H1 (cell line): ENCODE data around the gene GDPGP1. TPM values are rescaled to one million over a fixed set of nuclear protein-coding genes. Genes with fewer than 3 reads are reported as not detected.
"Not testable (repeated sequence)": the region's sequence is repeated elsewhere in the genome, so short reads cannot be mapped to it uniquely, and the experiment has no call there.

Experiments used
- CTCF ChIA-PET: fragments of 300-600 bp; sonication (Branson Sonifier 250); formaldehyde crosslinking; loops from one replicate; lab custom pipeline; 2021; ENCODE audit not compliant: partially characterized antibody; lab: Charles Lee
- POLR2A ChIA-PET: fragments of 300-600 bp; sonication (Branson Sonifier 250); formaldehyde crosslinking; loops from one replicate; lab custom pipeline; 2021; ENCODE audit warnings: inconsistent platforms; ENCODE audit not compliant: partially characterized antibody; lab: Charles Lee
- DNase-seq, 2 experiments: peaks; one replicate each; pipeline versions ENCODE4 v3.0.0 to v3.0.0-alpha.2; 2010 to 2022; ENCODE audit warnings: low spot score in 2 of 2, low read depth in 1 of 2, mixed read lengths in 1 of 2
- FAIRE-seq: peaks from 2 replicates; lab custom pipeline; 2011; peaks lifted over from hg19 to GRCh38; lab: Jason Lieb, UNC
- H2AFZ ChIP-seq: 2 replicates; pipeline ENCODE4 v1.8.1; 2012; ENCODE audit warnings: low read length, inconsistent platforms
- H2AK5ac ChIP-seq: 2 replicates; pipeline ENCODE4 v1.6.1; 2013; ENCODE audit warnings: low read depth, low read length
- H2BK120ac ChIP-seq: replicated peaks from 2 replicates; pipeline ENCODE3; 2013; ENCODE audit warnings: low read depth, low read length, inconsistent platforms
- H2BK12ac ChIP-seq: 2 replicates; pipeline ENCODE4 v1.6.1; 2013; ENCODE audit warnings: low read depth, low read length
- H2BK15ac ChIP-seq: 2 replicates; pipeline ENCODE4 v1.6.1; 2013; ENCODE audit warnings: low read length
- H2BK20ac ChIP-seq: 2 replicates; pipeline ENCODE4 v1.6.1; 2013; ENCODE audit warnings: low read length
- H2BK5ac ChIP-seq: 2 replicates; pipeline ENCODE4 v1.6.1; 2013; ENCODE audit warnings: low read depth, low read length
- H3K14ac ChIP-seq: 2 replicates; pipeline ENCODE4 v1.6.1; 2013; ENCODE audit warnings: inconsistent platforms; ENCODE audit not compliant: insufficient read length
- H3K18ac ChIP-seq: 2 replicates; pipeline ENCODE4 v1.6.1; 2013; ENCODE audit warnings: low read length; ENCODE audit errors: extremely low read depth
- H3K23ac ChIP-seq: 2 replicates; pipeline ENCODE4 v1.6.1; 2013; ENCODE audit warnings: inconsistent platforms; ENCODE audit not compliant: insufficient read length
- H3K23me2 ChIP-seq: 2 replicates; pipeline ENCODE4 v1.6.1; 2013; ENCODE audit warnings: low read depth, low read length
- H3K27ac ChIP-seq: 2 replicates; pipeline ENCODE4 v1.6.1; 2011; ENCODE audit warnings: low read depth, low read length, inconsistent platforms
- H3K27me3 ChIP-seq, 4 experiments: replicated peaks in 1 of 4; 1 replicate in 1 of 4; 2 replicates in 3 of 4; pipeline versions ENCODE4 v1.6.1 to v1.8.1; 2011 to 2013; ENCODE audit warnings: low read length in 3 of 4, mild to moderate bottlenecking in 3 of 4, inconsistent platforms in 2 of 4, mixed read lengths in 2 of 4, moderate library complexity in 1 of 4; ENCODE audit not compliant: control insufficient read depth in 3 of 4, insufficient read depth in 3 of 4; ENCODE audit errors: extremely low read depth in 1 of 4
- H3K36me3 ChIP-seq, 4 experiments: 2 replicates each; pipeline versions ENCODE4 v1.6.1 to v1.8.1; 2011 to 2013; ENCODE audit warnings: mild to moderate bottlenecking in 4 of 4, low read length in 3 of 4, moderate library complexity in 2 of 4, control low read depth in 1 of 4, inconsistent platforms in 1 of 4; ENCODE audit not compliant: insufficient read depth in 4 of 4, control insufficient read depth in 2 of 4
- H3K4ac ChIP-seq: replicated peaks from 2 replicates; pipeline ENCODE3; 2013; ENCODE audit warnings: low read length, low read depth, mixed read lengths, inconsistent platforms; ENCODE audit not compliant: insufficient read length
- H3K4me1 ChIP-seq, 4 experiments: replicated peaks in 1 of 4; 1 replicate in 1 of 4; 2 replicates in 3 of 4; pipeline versions ENCODE4 v1.6.1 to v1.8.1; 2011 to 2013; ENCODE audit warnings: low read length in 3 of 4, inconsistent platforms in 2 of 4, mixed read lengths in 1 of 4; ENCODE audit not compliant: insufficient read depth in 4 of 4, control insufficient read depth in 3 of 4
- H3K4me2 ChIP-seq, 2 experiments: 2 replicates each; pipeline versions ENCODE4 v1.6.1 to v1.8.1; 2011 to 2013; ENCODE audit warnings: low read depth in 2 of 2, low read length in 2 of 2, control low read depth in 1 of 2, inconsistent platforms in 1 of 2, mild to moderate bottlenecking in 1 of 2; ENCODE audit not compliant: insufficient read depth in 1 of 2
- H3K4me3 ChIP-seq, 4 experiments: fragments of 200-600, 300-600 bp in 1 of 4; sonication (generic), shearing (Covaris generic), sonication (Bioruptor Twin) in 1 of 4; 2 replicates each; pipeline versions ENCODE4 v1.5.1 to v1.8.1; 2011 to 2016; ENCODE audit warnings: low read length in 4 of 4, low read depth in 3 of 4, control low read depth in 2 of 4, inconsistent platforms in 2 of 4, mild to moderate bottlenecking in 2 of 4, mixed read lengths in 1 of 4, moderate library complexity in 1 of 4; ENCODE audit not compliant: insufficient read depth in 2 of 4; ENCODE audit errors: extremely low read depth in 1 of 4
- H3K56ac ChIP-seq: replicated peaks from 2 replicates; pipeline ENCODE3; 2013; ENCODE audit warnings: low read depth, mild to moderate bottlenecking, mixed read lengths, low read length, inconsistent platforms; ENCODE audit not compliant: insufficient read length
- H3K79me1 ChIP-seq: 2 replicates; pipeline ENCODE4 v1.6.1; 2013; ENCODE audit warnings: low read depth, low read length, control low read depth
- H3K79me2 ChIP-seq, 2 experiments: 2 replicates each; pipeline versions ENCODE4 v1.6.1 to v1.8.1; 2012 to 2013; ENCODE audit warnings: low read length in 2 of 2, mild to moderate bottlenecking in 2 of 2, inconsistent platforms in 1 of 2; ENCODE audit not compliant: insufficient read depth in 2 of 2, control insufficient read depth in 1 of 2
- H3K9ac ChIP-seq, 4 experiments: replicated peaks in 1 of 4; 1 replicate in 1 of 4; 2 replicates in 3 of 4; pipeline versions ENCODE4 v1.6.1 to v1.8.1; 2011 to 2013; ENCODE audit warnings: low read depth in 3 of 4, low read length in 3 of 4, control low read depth in 2 of 4, mild to moderate bottlenecking in 2 of 4, moderate library complexity in 2 of 4, inconsistent platforms in 1 of 4; ENCODE audit errors: extremely low read depth in 1 of 4
- H3K9me3 ChIP-seq, 2 experiments: 2 replicates each; pipeline versions ENCODE4 v1.6.1 to v1.8.1; 2012 to 2013; ENCODE audit warnings: mild to moderate bottlenecking in 2 of 2, moderate library complexity in 2 of 2, control low read depth in 1 of 2, inconsistent platforms in 1 of 2, low read depth in 1 of 2, low read length in 1 of 2, mixed read lengths in 1 of 2; ENCODE audit not compliant: insufficient read depth in 2 of 2
- H4K20me1 ChIP-seq, 2 experiments: replicated peaks in 1 of 2; 2 replicates each; pipeline versions ENCODE3 to v1.8.1; 2011 to 2013; ENCODE audit warnings: inconsistent platforms in 2 of 2, low read length in 2 of 2, mild to moderate bottlenecking in 1 of 2; ENCODE audit not compliant: insufficient read depth in 2 of 2, control insufficient read depth in 1 of 2
- H4K5ac ChIP-seq: 2 replicates; pipeline ENCODE4 v1.6.1; 2013; ENCODE audit warnings: low read length, low read depth, mixed read lengths, inconsistent platforms; ENCODE audit not compliant: insufficient read length
- H4K8ac ChIP-seq: 2 replicates; pipeline ENCODE4 v1.8.0; 2013; ENCODE audit warnings: mild to moderate bottlenecking, moderate library complexity, low read length, inconsistent platforms; ENCODE audit not compliant: insufficient read depth; ENCODE audit errors: extremely low read depth
- H4K91ac ChIP-seq: replicated peaks from 2 replicates; pipeline ENCODE3; 2013; ENCODE audit warnings: low read length, mixed read lengths, inconsistent platforms; ENCODE audit not compliant: insufficient read length
- CREB1 ChIP-seq: IDR thresholded peaks from 2 replicates; pipeline ENCODE4 v1.6.1; 2012; ENCODE audit warnings: inconsistent platforms
- CTCF ChIP-seq, 3 experiments: IDR thresholded peaks; 1 replicate in 2 of 3; 2 replicates in 1 of 3; pipeline versions ENCODE4 v1.5.1 to v1.6.1; 2011; ENCODE audit warnings: low read length in 3 of 3, mild to moderate bottlenecking in 3 of 3, inconsistent platforms in 2 of 3, low read depth in 1 of 3, moderate library complexity in 1 of 3; ENCODE audit not compliant: insufficient read depth in 1 of 3; ENCODE audit errors: control extremely low read depth in 1 of 3
- JUND ChIP-seq: IDR thresholded peaks from 2 replicates; pipeline ENCODE4 v1.6.1; 2011; ENCODE audit warnings: mild to moderate bottlenecking, improper control_type of control experiment, low read length
- MAX ChIP-seq: IDR thresholded peaks from 2 replicates; pipeline ENCODE4 v1.6.1; 2012; ENCODE audit warnings: inconsistent platforms
- POLR2AphosphoS5 ChIP-seq: IDR thresholded peaks from 2 replicates; pipeline ENCODE4 v1.6.1; 2011; ENCODE audit warnings: low read depth, low read length
- RAD21 ChIP-seq, 2 experiments: IDR thresholded peaks in 1 of 2; conservative IDR thresholded peaks in 1 of 2; 2 replicates each; pipeline ENCODE4 v1.6.1; 2011; ENCODE audit warnings: low read depth in 2 of 2, low read length in 2 of 2, improper control_type of control experiment in 1 of 2, inconsistent platforms in 1 of 2, mild to moderate bottlenecking in 1 of 2, moderate library complexity in 1 of 2
- TCF12 ChIP-seq: IDR thresholded peaks from 2 replicates; pipeline ENCODE4 v1.6.1; 2011; ENCODE audit warnings: low read depth, mild to moderate bottlenecking, low read length
- WGBS, 2 experiments: shearing (Covaris generic) in 1 of 2; methylation state at CpG; one replicate each; pipeline versions ENCODE4 v1.1.6 to v1.1.7; 2013 to 2015; ENCODE audit warnings: low lambda C conversion rate in 2 of 2, mixed read lengths in 2 of 2, inconsistent platforms in 1 of 2, low coverage in 1 of 2, missing lambda C conversion rate in 1 of 2; ENCODE audit not compliant: insufficient replicate concordance in 2 of 2, insufficient coverage in 1 of 2, insufficient read length in 1 of 2; ENCODE audit errors: extremely low coverage in 1 of 2, missing lambda C conversion rate in 1 of 2; 5-methylcytosine and 5-hydroxymethylcytosine counted together
- polyA plus RNA-seq, 7 experiments: library from polyadenylated mRNA; depleted of rRNA in 3 of 7; stranded (reverse) in 5 of 7; unstranded in 2 of 7; fragments of >200 nt in 5 of 7; fragments of 200-250 nt in 2 of 7; gene quantifications; 1 replicate in 5 of 7; 2 replicates in 1 of 7; 4 replicates in 1 of 7; pipeline versions ENCODE4 v1.2.1 to v1.2.3, GENCODE V29; 2011 to 2013; ENCODE audit warnings: missing spikeins in 2 of 7, mixed read lengths in 2 of 7
- total RNA-seq: library from RNA; stranded (reverse); fragmentation: NEBNext Ultra II Directional; extraction: Animal tissue kit (Norgen Biotek cat#: 25700); gene quantifications from 2 replicates; pipeline ENCODE4 v1.2.1, GENCODE V29; 2021

Gene GDPGP1
- total and polyA plus RNA-seq, 2 of the 8 experiments (the other 6 are each of a cell fraction or from before 2014, with no cell fraction given) = 1.8 to 5.6 TPM

- not testable (repeated sequence) for H3K9me3 ChIP-seq, H4K91ac ChIP-seq, H3K56ac ChIP-seq, H3K9ac ChIP-seq, H3K36me3 ChIP-seq, H3K4me1 ChIP-seq, H3K14ac ChIP-seq, H2BK12ac ChIP-seq, H3K4me3 ChIP-seq, H3K4ac ChIP-seq, H3K79me2 ChIP-seq, H3K23ac ChIP-seq, H2AK5ac ChIP-seq, H2BK120ac ChIP-seq, H3K23me2 ChIP-seq, H3K27me3 ChIP-seq, H2BK20ac ChIP-seq, H4K20me1 ChIP-seq, H3K27ac ChIP-seq, H3K18ac ChIP-seq, H3K79me1 ChIP-seq
- Histone ChIP-seq H2BK15ac (peak overlapping the region; percentile 95; the same call in 1 of the 2 replicates), H4K8ac (peak overlapping the region; percentile 92), H2BK5ac (peak overlapping the region; percentile 40; the same call in 1 of the 2 replicates), H2AFZ (peak overlapping the region; percentile 85), H3K4me2 (peak overlapping the region in 1 of 2 experiments; percentile 12; a peak in 1 of 4 replicates), H4K5ac (peak overlapping the region; percentile 36)
- WGBS, 2 experiments = 50% methylated on average over 12 of the region's 13 CpGs; no CpG with 5 or more reads in 1 of the 2 experiments
- DNase-seq = peak; percentile 90 to 98
- CTCF ChIA-PET = interaction anchor here (0.7 to 4.6 kb wide), 51 partner anchors 8 to 639 kb away, joined by 3 to 46 read pairs (median 4); partner anchors contain the start of genes HDDC3 and NGRN
- FAIRE-seq = peak; percentile 92
- POLR2A ChIA-PET = interaction anchor here (1.1 to 1.3 kb wide), 3 partner anchors 21 to 176 kb away, joined by 3 to 4 read pairs (median 3); no protein-coding TSS in a partner anchor
- TF ChIP-seq MAX (peak; percentile 69), JUND (0 out of 2 replicates have a peak, but pooled peaks have one; percentile 54), RAD21 (IDR thresholded peaks at IDR 0.05 in 1 of 2, conservative IDR thresholded peaks at IDR 0.05 in 1 of 2; ENCODE audit: low read depth in 2 of 2, low read length in 2 of 2) (peak; percentile 80 to 81), TCF12 (0 out of 2 replicates have a peak, but pooled peaks have one; percentile 72), CREB1 (peak; percentile 53; the same call in 1 of the 2 replicates), CTCF (IDR thresholded peaks at IDR 0.05; ENCODE audit: control extremely low read depth in 1 of 3, insufficient read depth in 1 of 3, low read depth in 1 of 3, low read length in 3 of 3) (peak; percentile 81 to 95 (median 94)), POLR2AphosphoS5 (peak; percentile 21; the same call in 1 of the 2 replicates)
These were observed 59.2 kb downstream of the GDPGP1 start for GRCh38 chr15:90293040-90293810.
